GM19467 (cell line): Measurements from ENCODE around the gene KCNJ6.

Experiments
- ATAC-seq: cut with Tn5 transposase; IDR thresholded peaks from one replicate; pipeline ENCODE4 v1.9.1; 2021; ENCODE audit warnings: mild to moderate bottlenecking, moderate library complexity; ENCODE audit not compliant: unreplicated experiment

Gene KCNJ6

GRCh38 chr21:37827913-37828312 is 88.3 kb downstream of the KCNJ6 start:
- no peak for ATAC-seq

- ATAC-seq, result no peak
Observed at GRCh38 chr21:37821786-37822450, 94.3 kb downstream of the KCNJ6 start.

- ATAC-seq, result no peak
Observed at GRCh38 chr21:37821092-37821491, 95.2 kb downstream of the KCNJ6 start.

GRCh38 chr21:37819372-37819771 is 96.9 kb downstream of the KCNJ6 start:
- ATAC-seq, result no peak

- no peak for ATAC-seq
Observed at GRCh38 chr21:37817242-37817641, 99.0 kb downstream of the KCNJ6 start.

- no peak for ATAC-seq
Observed at GRCh38 chr21:37815893-37816292, 100.4 kb downstream of the KCNJ6 start.

GRCh38 chr21:37811711-37812110 is 104.5 kb downstream of the KCNJ6 start:
- ATAC-seq, result no peak

GRCh38 chr21:37808261-37808660 is 108.0 kb downstream of the KCNJ6 start:
- no peak for ATAC-seq

GRCh38 chr21:37805266-37805665 is 111.0 kb downstream of the KCNJ6 start:
- no peak for ATAC-seq

GRCh38 chr21:37804001-37804400 is 112.3 kb downstream of the KCNJ6 start:
- ATAC-seq, result no peak

- ATAC-seq, result no peak
Observed at GRCh38 chr21:37803101-37803651, 113.1 kb downstream of the KCNJ6 start.

- no peak for ATAC-seq
Observed at GRCh38 chr21:37800456-37801061, 115.7 kb downstream of the KCNJ6 start.

- no peak for ATAC-seq
Observed at GRCh38 chr21:37800057-37800455, 116.2 kb downstream of the KCNJ6 start.

GRCh38 chr21:37799211-37800056 is 116.8 kb downstream of the KCNJ6 start:
- ATAC-seq, result no peak

GRCh38 chr21:37797403-37797802 is 118.9 kb downstream of the KCNJ6 start:
- no peak for ATAC-seq

GRCh38 chr21:37796011-37796410 is 120.2 kb downstream of the KCNJ6 start:
- no peak for ATAC-seq

GRCh38 chr21:37793660-37794059 is 122.6 kb downstream of the KCNJ6 start:
- no peak for ATAC-seq

GRCh38 chr21:37792046-37792445 is 124.2 kb downstream of the KCNJ6 start:
- ATAC-seq, result no peak

GRCh38 chr21:37790905-37791304 is 125.4 kb downstream of the KCNJ6 start:
- no peak for ATAC-seq

GRCh38 chr21:37788503-37788902 is 127.8 kb downstream of the KCNJ6 start:
- ATAC-seq, result no peak

GRCh38 chr21:37787456-37787855 is 128.8 kb downstream of the KCNJ6 start:
- no peak for ATAC-seq
